LNCaP clone FGC (cell line): ENCODE measurements around the gene GLIS1.

Source experiments
- DNase-seq: peaks from one replicate; pipeline ENCODE4 v3.0.0-alpha.2; 2011; ENCODE audit warnings: low read depth
- H3K4me3 ChIP-seq: 2 replicates; pipeline ENCODE4 v1.5.1; 2011; ENCODE audit warnings: mild to moderate bottlenecking, low read depth, low read length, control low read depth
- TF ChIP-seq, protein P1 (sequence below): IDR thresholded peaks from 2 replicates; pipeline ENCODE4 v1.5.1; 2012; ENCODE audit warnings: mild to moderate bottlenecking; ENCODE audit not compliant: control insufficient read depth, insufficient read depth; ENCODE audit errors: extremely low read depth

Gene GLIS1

DNA sequence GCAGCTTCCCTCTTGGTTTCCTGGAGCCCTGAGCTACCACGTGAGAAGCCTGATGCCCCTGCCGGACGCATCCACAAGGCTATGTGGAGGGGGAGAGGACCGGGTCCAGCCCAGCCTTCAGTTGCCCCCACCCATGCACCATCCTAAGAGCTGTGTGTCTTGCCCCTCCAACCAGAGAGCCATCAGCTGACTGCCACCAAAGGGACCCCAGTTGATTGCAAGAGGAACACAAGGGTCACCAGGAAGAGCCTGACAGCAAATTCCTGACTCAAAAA lies 81.5 kb downstream of the GLIS1 start:
- TF ChIP-seq, protein P1, sequence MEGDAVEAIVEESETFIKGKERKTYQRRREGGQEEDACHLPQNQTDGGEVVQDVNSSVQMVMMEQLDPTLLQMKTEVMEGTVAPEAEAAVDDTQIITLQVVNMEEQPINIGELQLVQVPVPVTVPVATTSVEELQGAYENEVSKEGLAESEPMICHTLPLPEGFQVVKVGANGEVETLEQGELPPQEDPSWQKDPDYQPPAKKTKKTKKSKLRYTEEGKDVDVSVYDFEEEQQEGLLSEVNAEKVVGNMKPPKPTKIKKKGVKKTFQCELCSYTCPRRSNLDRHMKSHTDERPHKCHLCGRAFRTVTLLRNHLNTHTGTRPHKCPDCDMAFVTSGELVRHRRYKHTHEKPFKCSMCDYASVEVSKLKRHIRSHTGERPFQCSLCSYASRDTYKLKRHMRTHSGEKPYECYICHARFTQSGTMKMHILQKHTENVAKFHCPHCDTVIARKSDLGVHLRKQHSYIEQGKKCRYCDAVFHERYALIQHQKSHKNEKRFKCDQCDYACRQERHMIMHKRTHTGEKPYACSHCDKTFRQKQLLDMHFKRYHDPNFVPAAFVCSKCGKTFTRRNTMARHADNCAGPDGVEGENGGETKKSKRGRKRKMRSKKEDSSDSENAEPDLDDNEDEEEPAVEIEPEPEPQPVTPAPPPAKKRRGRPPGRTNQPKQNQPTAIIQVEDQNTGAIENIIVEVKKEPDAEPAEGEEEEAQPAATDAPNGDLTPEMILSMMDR, result no peak
- H3K4me3 ChIP-seq, result no peak overlapping the region
- DNase-seq, result no peak

DNA sequence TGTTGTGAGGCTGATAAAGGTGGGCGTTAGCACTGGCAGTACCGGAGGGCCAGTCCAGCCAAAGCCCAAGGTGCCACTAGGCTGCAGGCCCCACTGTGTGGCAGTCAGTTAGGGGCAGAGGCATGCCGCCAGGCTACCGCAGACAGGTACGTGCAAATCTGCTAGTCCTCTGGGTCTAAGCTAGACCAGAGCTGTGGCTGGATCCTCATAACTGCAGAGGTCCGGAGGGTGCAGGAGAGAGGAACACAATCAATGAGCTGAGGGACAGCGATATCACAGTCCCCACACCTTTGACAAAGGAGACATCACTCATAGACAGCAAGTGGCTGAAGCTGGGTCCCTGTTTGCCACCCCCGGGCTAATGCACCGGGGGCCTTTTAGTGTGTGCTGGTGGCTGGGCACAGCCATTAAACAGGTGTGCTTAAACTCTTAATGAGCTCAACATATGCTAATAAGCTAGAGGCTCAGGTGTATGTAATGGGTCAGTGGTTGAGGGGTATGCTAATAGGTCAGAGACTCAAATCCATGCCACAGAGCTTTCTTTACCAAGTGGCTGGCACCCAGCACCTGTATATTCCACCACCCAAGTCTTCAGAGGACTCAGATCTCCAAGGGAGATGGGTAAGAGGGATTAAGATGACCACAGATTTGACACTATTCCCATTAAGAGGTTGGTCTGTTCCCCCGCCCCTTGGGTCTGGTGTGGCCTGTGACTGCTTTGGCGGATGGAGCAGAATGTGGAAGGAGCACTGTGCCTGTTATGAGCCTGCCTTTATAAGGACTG lies 82.0 kb downstream of the GLIS1 start:
- TF ChIP-seq, protein P1, result no peak
- no peak for DNase-seq
- H3K4me3 ChIP-seq, result no peak overlapping the region

- no peak for DNase-seq
- no peak overlapping the region for H3K4me3 ChIP-seq
- TF ChIP-seq, protein P1, result no peak
These were observed 82.8 kb downstream of the GLIS1 start for GRCh38 chr1:53655931-53656746.

- DNase-seq, result no peak
- TF ChIP-seq, protein P1, result no peak
- H3K4me3 ChIP-seq, result no peak overlapping the region
These were observed 84.5 kb downstream of the GLIS1 start for GRCh38 chr1:53654216-53655210.

- H3K4me3 ChIP-seq, result no peak overlapping the region
- TF ChIP-seq, protein P1, result no peak
- DNase-seq, result no peak
These were observed 85.3 kb downstream of the GLIS1 start for GRCh38 chr1:53653631-53654030.

- TF ChIP-seq, protein P1, result no peak
- no peak for DNase-seq
- no peak overlapping the region for H3K4me3 ChIP-seq
These were observed 85.8 kb downstream of the GLIS1 start for GRCh38 chr1:53653200-53653575.
